Natural killer cell (primary cell): Measurements from ENCODE around the gene GLS2. TPM values are rescaled to one million over a fixed set of nuclear protein-coding genes. Genes with fewer than 3 reads are reported as not detected.

ENCODE experiments used
- total RNA-seq, 4 donors: library from RNA; stranded (reverse); fragments of 120-200 nt in 1 of 4; gene quantifications; one replicate each; pipeline versions ENCODE4 v1.2.3 to v1.2.4, GENCODE V29; 2013 to 2022

The GLS2 gene
- total RNA-seq, 3 donors from 2014 or later (not counting 1 experiment from before 2014, with no cell fraction given): 1.2 to 1.6 (median 1.6) TPM

Other genes with a start within 250 kb of the GLS2 start
- gene ANKRD52, start 229.8 kb downstream of the GLS2 start, total RNA-seq: 10 to 100 TPM; 34.1 to 52.2 (median 51.4) TPM
- gene COQ10A, start 221.2 kb downstream of the GLS2 start, total RNA-seq: 10 to 100 TPM; 27.2 to 37.9 (median 30.2) TPM
- gene CS, start 187.8 kb downstream of the GLS2 start, total RNA-seq: 100 to 1,000 TPM; 185 to 190 (median 188) TPM
- 10 to 100 TPM; 50.4 to 64.3 (median 60.8) TPM for gene CNPY2, start 172.2 kb downstream of the GLS2 start, total RNA-seq
- gene PAN2, start 154.2 kb downstream of the GLS2 start, total RNA-seq: 100 to 1,000 TPM in 1 of 3 donors, 10 to 100 TPM in 2; 86.2 to 117 (median 95.7) TPM
- gene IL23A, start 149.3 kb downstream of the GLS2 start, total RNA-seq: 1 to 10 TPM; 1.8 to 2.7 (median 2.2) TPM
- gene STAT2, start 128.1 kb downstream of the GLS2 start, total RNA-seq: 100 to 1,000 TPM; 140 to 157 (median 143) TPM
- gene APOF, start 125.3 kb downstream of the GLS2 start, total RNA-seq: not detected
- gene TIMELESS, start 38.7 kb downstream of the GLS2 start, total RNA-seq: 10 to 100 TPM; 11.1 to 12.3 (median 11.7) TPM
- gene MIP, start 33.5 kb downstream of the GLS2 start, total RNA-seq: not detected
- gene SPRYD4, start 19.6 kb downstream of the GLS2 start, total RNA-seq: 1 to 10 TPM; 5.6 to 6.2 (median 5.6) TPM
- 10 to 100 TPM; 10.8 to 16.5 (median 15.6) TPM for gene RBMS2, start 33.7 kb upstream of the GLS2 start, total RNA-seq
- gene BAZ2A, start 142.2 kb upstream of the GLS2 start, total RNA-seq: 100 to 1,000 TPM; 320 to 354 (median 325) TPM
- 100 to 1,000 TPM; 335 to 378 (median 342) TPM for gene ATP5F1B, start 157.8 kb upstream of the GLS2 start, total RNA-seq
- gene PTGES3, start 200.1 kb upstream of the GLS2 start, total RNA-seq: 10 to 100 TPM; 79.2 to 93.8 (median 93.4) TPM
- 100 to 1,000 TPM; 644 to 785 (median 695) TPM for gene NACA, start 237.1 kb upstream of the GLS2 start, total RNA-seq